Measurements from ENCODE around the gene FBXO24.

DNA sequence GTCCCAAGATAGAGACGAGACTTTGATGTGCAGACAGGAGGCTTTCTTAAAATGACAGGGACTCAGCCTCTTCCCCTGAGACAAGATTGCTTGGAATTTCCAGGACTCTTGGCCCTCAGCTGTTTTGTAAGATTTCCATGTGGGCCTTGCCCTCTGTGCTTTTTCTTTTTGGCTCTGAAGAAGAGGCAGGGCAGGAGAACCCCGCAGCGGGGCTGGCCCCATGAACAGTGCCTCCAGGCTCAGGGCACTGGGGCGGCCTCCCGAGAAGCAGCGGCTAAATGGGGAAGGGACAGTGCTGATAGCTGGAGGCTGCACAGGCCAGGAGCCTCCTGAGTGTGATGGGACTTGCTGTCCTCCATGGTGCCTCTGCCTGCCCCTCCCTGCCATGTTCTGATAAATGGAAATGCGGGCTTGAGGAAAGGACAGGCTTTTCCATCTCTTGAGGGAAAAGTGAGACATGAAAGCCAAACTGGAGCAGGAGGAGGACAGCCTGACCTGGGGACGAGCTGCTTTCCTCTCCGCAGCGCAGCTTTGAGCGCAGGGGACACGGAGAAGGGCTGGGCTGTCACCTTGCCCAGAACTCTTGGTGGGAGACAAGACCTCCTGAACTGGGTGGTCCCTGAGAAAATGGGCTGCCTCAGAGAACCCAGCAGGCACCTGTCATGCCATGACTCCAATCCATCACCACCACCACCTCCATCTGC lies 24.5 kb upstream of the FBXO24 start:
- TF ChIP-seq CTCF (conservative IDR thresholded peaks at IDR 0.05; ENCODE audit: low read length) (no peak), EZH2phosphoT487 (IDR thresholded peaks at IDR 0.05; ENCODE audit: borderline replicate concordance) (no peak)

All from Loucy (cell line).